Urinary bladder (tissue), 4 donors: ENCODE measurements around the gene NTF3. TPM values are rescaled to one million over a fixed set of nuclear protein-coding genes. Genes with fewer than 3 reads are reported as not detected.
A peak's percentile ranks its signal among the peaks of the same experiment; 100 is the strongest.

Experiments
- DNase-seq: peaks from one replicate; pipeline ENCODE4 v3.0.0-alpha.2; 2015; ENCODE audit errors: extremely low spot score
- H3K27ac ChIP-seq: one replicate; pipeline ENCODE4 v1.5.1; 2013; ENCODE audit warnings: low read depth, mild to moderate bottlenecking, moderate library complexity
- H3K36me3 ChIP-seq: one replicate; pipeline ENCODE4 v1.6.1; 2013; ENCODE audit warnings: mild to moderate bottlenecking, moderate library complexity; ENCODE audit not compliant: insufficient read depth
- H3K4me1 ChIP-seq: one replicate; pipeline ENCODE4 v1.6.1; 2013; ENCODE audit warnings: mild to moderate bottlenecking, moderate library complexity; ENCODE audit not compliant: insufficient read depth
- H3K4me3 ChIP-seq: one replicate; pipeline ENCODE4 v1.5.1; 2013; ENCODE audit warnings: low read depth, low read length
- WGBS: extraction: QIAGEN DNeasy Blood & Tissue Kit; methylation state at CpG from one replicate; pipeline ENCODE4 v1.1.7; 2013; 5-methylcytosine and 5-hydroxymethylcytosine counted together
- polyA plus RNA-seq: library from polyadenylated mRNA; stranded (reverse); fragments of 200-250 nt; gene quantifications from one replicate; pipeline ENCODE4 v1.2.3, GENCODE V29; 2013
- total RNA-seq: library from RNA; depleted of rRNA; stranded (reverse); fragments of >200 nt; gene quantifications from one replicate; pipeline ENCODE4 v1.2.3, GENCODE V29; 2014
- donor health status: healthy with polysubstance abuse.
- donor health status: healthy.

Gene NTF3
- total and polyA plus RNA-seq, 2 donors = 11.3 TPM

GRCh38 chr12:5478081-5478706 lies 46.3 kb downstream of the NTF3 start:
- Histone ChIP-seq H3K36me3 (no peaks in the 10 kb centered on the region), H3K27ac (no peak overlapping the region), H3K4me1 (no peaks in the 10 kb centered on the region), H3K4me3 (no peak overlapping the region)
- WGBS = 62% methylated on average over 8 of the region's 8 CpGs
- DNase-seq = no peak

GRCh38 chr12:5479761-5480160 lies 47.9 kb downstream of the NTF3 start:
- DNase-seq = no peak
- Histone ChIP-seq H3K36me3 (no peaks in the 10 kb centered on the region), H3K4me3 (no peak overlapping the region), H3K27ac (no peak overlapping the region), H3K4me1 (no peaks in the 10 kb centered on the region)
- WGBS = 79% methylated on average over 3 of the region's 3 CpGs

GRCh38 chr12:5480218-5480937 lies 48.5 kb downstream of the NTF3 start:
- no peak overlapping the region for H3K27ac ChIP-seq
- no peak overlapping the region for H3K4me3 ChIP-seq
- 40% methylated on average over 21 of the region's 21 CpGs for WGBS

GRCh38 chr12:5480938-5481303 lies 49.0 kb downstream of the NTF3 start:
- Histone ChIP-seq H3K36me3 (no peaks in the 10 kb centered on the region), H3K4me3 (no peak overlapping the region), H3K4me1 (no peaks in the 10 kb centered on the region), H3K27ac (no peak overlapping the region)
- DNase-seq = no peak
- WGBS = 31% methylated on average over 10 of the region's 10 CpGs

More at GRCh38 chr12:5480218-5480937, 48.5 kb downstream of the NTF3 start:
- Histone ChIP-seq H3K36me3 (no peaks in the 10 kb centered on the region), H3K4me1 (no peaks in the 10 kb centered on the region)
- peak; percentile 51 for DNase-seq

GRCh38 chr12:5481645-5482044 lies 49.7 kb downstream of the NTF3 start:
- H3K36me3 ChIP-seq = no peaks in the 10 kb centered on the region
- H3K4me3 ChIP-seq = no peak overlapping the region
- 95% methylated on average over 5 of the region's 5 CpGs for WGBS
- H3K27ac ChIP-seq = no peak overlapping the region
- DNase-seq = no peak
- H3K4me1 ChIP-seq = no peaks in the 10 kb centered on the region

GRCh38 chr12:5484426-5484825 lies 52.5 kb downstream of the NTF3 start:
- WGBS = 69% methylated on average over 6 of the region's 6 CpGs
- Histone ChIP-seq H3K36me3 (no peaks in the 10 kb centered on the region), H3K4me3 (no peak overlapping the region), H3K27ac (no peak overlapping the region), H3K4me1 (no peaks in the 10 kb centered on the region)
- DNase-seq = no peak

- Histone ChIP-seq H3K36me3 (no peaks in the 10 kb centered on the region), H3K27ac (no peak overlapping the region), H3K4me3 (no peak overlapping the region), H3K4me1 (no peaks in the 10 kb centered on the region)
- WGBS = 42% methylated on average over 4 of the region's 4 CpGs
- DNase-seq = no peak
Observed at GRCh38 chr12:5485454-5485853, 53.5 kb downstream of the NTF3 start.

- WGBS = 53% methylated on average over 7 of the region's 7 CpGs
- Histone ChIP-seq H3K27ac (no peak overlapping the region), H3K4me1 (no peaks in the 10 kb centered on the region), H3K4me3 (no peak overlapping the region), H3K36me3 (no peaks in the 10 kb centered on the region)
- no peak for DNase-seq
Observed at GRCh38 chr12:5487076-5487475, 55.2 kb downstream of the NTF3 start.

- DNase-seq = no peak
- no peaks in the 10 kb centered on the region for H3K36me3 ChIP-seq
- H3K4me1 ChIP-seq = no peaks in the 10 kb centered on the region
- WGBS = 82% methylated on average over 6 of the region's 6 CpGs
- H3K27ac ChIP-seq = no peak overlapping the region
- H3K4me3 ChIP-seq = no peak overlapping the region
Observed at GRCh38 chr12:5487948-5488625, 56.2 kb downstream of the NTF3 start.

- Histone ChIP-seq H3K4me3 (no peak overlapping the region), H3K4me1 (no peaks in the 10 kb centered on the region), H3K27ac (no peak overlapping the region), H3K36me3 (no peaks in the 10 kb centered on the region)
- WGBS = 49% methylated on average over 2 of the region's 2 CpGs
- no peak for DNase-seq
Observed at GRCh38 chr12:5488626-5488955, 56.7 kb downstream of the NTF3 start.

GRCh38 chr12:5489017-5489416 lies 57.1 kb downstream of the NTF3 start:
- WGBS = 58% methylated on average over 5 of the region's 5 CpGs
- DNase-seq = no peak
- no peak overlapping the region for H3K4me3 ChIP-seq
- no peaks in the 10 kb centered on the region for H3K4me1 ChIP-seq
- H3K36me3 ChIP-seq = no peaks in the 10 kb centered on the region
- no peak overlapping the region for H3K27ac ChIP-seq

- Histone ChIP-seq H3K4me1 (no peaks in the 10 kb centered on the region), H3K4me3 (no peak overlapping the region), H3K36me3 (no peaks in the 10 kb centered on the region), H3K27ac (no peak overlapping the region)
- whole genome bisulfite sequencing = 56% methylated on average over 14 of the region's 14 CpGs
- DNase-seq = no peak
Observed at GRCh38 chr12:5489760-5490406, 58.0 kb downstream of the NTF3 start.

GRCh38 chr12:5492562-5492961 lies 60.7 kb downstream of the NTF3 start:
- Histone ChIP-seq H3K4me1 (no peaks in the 10 kb centered on the region), H3K36me3 (no peaks in the 10 kb centered on the region), H3K27ac (no peak overlapping the region), H3K4me3 (no peak overlapping the region)
- 57% methylated on average over 4 of the region's 4 CpGs for WGBS
- DNase-seq = no peak

GRCh38 chr12:5493018-5493417 lies 61.1 kb downstream of the NTF3 start:
- DNase-seq = no peak
- H3K4me1 ChIP-seq = no peaks in the 10 kb centered on the region
- no peaks in the 10 kb centered on the region for H3K36me3 ChIP-seq
- WGBS = 85% methylated on average over 7 of the region's 7 CpGs
- H3K27ac ChIP-seq = no peak overlapping the region
- no peak overlapping the region for H3K4me3 ChIP-seq
